ENCODE measurements around the gene USP6.
"Not testable (repeated sequence)": the region's sequence is repeated elsewhere in the genome, so short reads cannot be mapped to it uniquely, and the experiment has no call there.

Gene USP6

GRCh38 chr17:5137511-5138197 is 21.8 kb downstream of the USP6 start:
- in situ Hi-C loops (cut with HindIII; ENCODE audit: low pct_ligation_motif_present, low sequenced_read_pairs); H3K27me3 ChIP-seq (replicated peaks); DNase-seq; H3K36me3 ChIP-seq (replicated peaks); H3K27ac ChIP-seq; H3K4me3 ChIP-seq (ENCODE audit: low read depth, low read length): not testable (repeated sequence)

GRCh38 chr17:5138198-5138544 is 22.3 kb downstream of the USP6 start:
- H3K36me3 ChIP-seq (replicated peaks); in situ Hi-C loops (cut with HindIII; ENCODE audit: low pct_ligation_motif_present, low sequenced_read_pairs); H3K27me3 ChIP-seq (replicated peaks); H3K4me3 ChIP-seq (ENCODE audit: low read depth, low read length); H3K27ac ChIP-seq; DNase-seq: not testable (repeated sequence)

GRCh38 chr17:5138616-5139457 is 23.0 kb downstream of the USP6 start:
- Histone ChIP-seq H3K36me3 (replicated peaks) (no peaks in the 10 kb centered on the region), H3K27me3 (replicated peaks) (no peaks in the 10 kb centered on the region), H3K27ac (no peak overlapping the region), H3K4me3 (ENCODE audit: low read depth, low read length) (no peak overlapping the region)
- no peak for DNase-seq
- in situ Hi-C loops (cut with HindIII; ENCODE audit: low pct_ligation_motif_present, low sequenced_read_pairs), result no loop called here
- TF ChIP-seq CTCF (IDR thresholded peaks at IDR 0.05; ENCODE audit: low read depth, low read length, missing control alignments), result no peak

GRCh38 chr17:5139458-5139732 is 23.6 kb downstream of the USP6 start:
- no peak for TF ChIP-seq CTCF (IDR thresholded peaks at IDR 0.05; ENCODE audit: low read depth, low read length, missing control alignments)
- no peaks in the 10 kb centered on the region for H3K27me3 ChIP-seq (replicated peaks)
- H3K4me3 ChIP-seq (ENCODE audit: low read depth, low read length), result no peak overlapping the region
- no peak for DNase-seq
- H3K36me3 ChIP-seq (replicated peaks), result no peaks in the 10 kb centered on the region
- in situ Hi-C loops (cut with HindIII; ENCODE audit: low pct_ligation_motif_present, low sequenced_read_pairs), result no loop called here
- no peak overlapping the region for H3K27ac ChIP-seq

GRCh38 chr17:5142877-5143276 is 27.0 kb downstream of the USP6 start:
- in situ Hi-C loops (cut with HindIII; ENCODE audit: low pct_ligation_motif_present, low sequenced_read_pairs); DNase-seq; H3K36me3 ChIP-seq (replicated peaks); H3K4me3 ChIP-seq (ENCODE audit: low read depth, low read length); H3K27ac ChIP-seq; H3K27me3 ChIP-seq (replicated peaks): not testable (repeated sequence)

- H3K27me3 ChIP-seq (replicated peaks); H3K4me3 ChIP-seq (ENCODE audit: low read depth, low read length); H3K36me3 ChIP-seq (replicated peaks); H3K27ac ChIP-seq; DNase-seq; in situ Hi-C loops (cut with HindIII; ENCODE audit: low pct_ligation_motif_present, low sequenced_read_pairs): not testable (repeated sequence)
These were observed 30.3 kb downstream of the USP6 start for GRCh38 chr17:5146122-5146521.

GRCh38 chr17:5160702-5161101 is 44.9 kb downstream of the USP6 start:
- H3K27me3 ChIP-seq (replicated peaks); H3K27ac ChIP-seq; in situ Hi-C loops (cut with HindIII; ENCODE audit: low pct_ligation_motif_present, low sequenced_read_pairs); H3K36me3 ChIP-seq (replicated peaks); H3K4me3 ChIP-seq (ENCODE audit: low read depth, low read length); DNase-seq: not testable (repeated sequence)

GRCh38 chr17:5161793-5162192 is 46.0 kb downstream of the USP6 start:
- H3K27me3 ChIP-seq (replicated peaks); in situ Hi-C loops (cut with HindIII; ENCODE audit: low pct_ligation_motif_present, low sequenced_read_pairs); DNase-seq; H3K4me3 ChIP-seq (ENCODE audit: low read depth, low read length); H3K36me3 ChIP-seq (replicated peaks); H3K27ac ChIP-seq: not testable (repeated sequence)

GRCh38 chr17:5164436-5164835 is 48.6 kb downstream of the USP6 start:
- Histone ChIP-seq H3K27ac (no peak overlapping the region), H3K27me3 (replicated peaks) (no peaks in the 10 kb centered on the region), H3K36me3 (replicated peaks) (no peaks in the 10 kb centered on the region), H3K4me3 (ENCODE audit: low read depth, low read length) (no peak overlapping the region)
- no peak for TF ChIP-seq CTCF (IDR thresholded peaks at IDR 0.05; ENCODE audit: low read depth, low read length, missing control alignments)
- DNase-seq, result no peak
- in situ Hi-C loops (cut with HindIII; ENCODE audit: low pct_ligation_motif_present, low sequenced_read_pairs), result no loop called here

- DNase-seq, result peak; percentile 25
- H3K36me3 ChIP-seq (replicated peaks); in situ Hi-C loops (cut with HindIII; ENCODE audit: low pct_ligation_motif_present, low sequenced_read_pairs); H3K27me3 ChIP-seq (replicated peaks); H3K4me3 ChIP-seq (ENCODE audit: low read depth, low read length): not testable (repeated sequence)
- peak overlapping the region; percentile 67 for H3K27ac ChIP-seq
These were observed 50.1 kb downstream of the USP6 start for GRCh38 chr17:5165791-5166564.

GRCh38 chr17:5175027-5175426 is 59.2 kb downstream of the USP6 start:
- H3K36me3 ChIP-seq (replicated peaks); H3K4me3 ChIP-seq (ENCODE audit: low read depth, low read length); H3K27me3 ChIP-seq (replicated peaks); H3K27ac ChIP-seq; in situ Hi-C loops (cut with HindIII; ENCODE audit: low pct_ligation_motif_present, low sequenced_read_pairs); DNase-seq: not testable (repeated sequence)

Data from brain microvascular endothelial cell (primary cell).